DND-41 (cell line): ENCODE results near the gene CDC25B.

Experiments
- EZH2 ChIP-seq: IDR thresholded peaks from 3 replicates; pipeline ENCODE4 v1.6.1; 2012; ENCODE audit warnings: borderline replicate concordance, low read depth, mild to moderate bottlenecking, moderate library complexity, low read length, inconsistent platforms; ENCODE audit not compliant: severe bottlenecking
- TF ChIP-seq, protein P1 (sequence below): IDR thresholded peaks from 2 replicates; pipeline ENCODE4 v1.5.1; 2012; ENCODE audit warnings: borderline replicate concordance, low read length, moderate library complexity, mild to moderate bottlenecking; ENCODE audit not compliant: poor library complexity, severe bottlenecking; ENCODE audit errors: extremely low read depth

DNA sequence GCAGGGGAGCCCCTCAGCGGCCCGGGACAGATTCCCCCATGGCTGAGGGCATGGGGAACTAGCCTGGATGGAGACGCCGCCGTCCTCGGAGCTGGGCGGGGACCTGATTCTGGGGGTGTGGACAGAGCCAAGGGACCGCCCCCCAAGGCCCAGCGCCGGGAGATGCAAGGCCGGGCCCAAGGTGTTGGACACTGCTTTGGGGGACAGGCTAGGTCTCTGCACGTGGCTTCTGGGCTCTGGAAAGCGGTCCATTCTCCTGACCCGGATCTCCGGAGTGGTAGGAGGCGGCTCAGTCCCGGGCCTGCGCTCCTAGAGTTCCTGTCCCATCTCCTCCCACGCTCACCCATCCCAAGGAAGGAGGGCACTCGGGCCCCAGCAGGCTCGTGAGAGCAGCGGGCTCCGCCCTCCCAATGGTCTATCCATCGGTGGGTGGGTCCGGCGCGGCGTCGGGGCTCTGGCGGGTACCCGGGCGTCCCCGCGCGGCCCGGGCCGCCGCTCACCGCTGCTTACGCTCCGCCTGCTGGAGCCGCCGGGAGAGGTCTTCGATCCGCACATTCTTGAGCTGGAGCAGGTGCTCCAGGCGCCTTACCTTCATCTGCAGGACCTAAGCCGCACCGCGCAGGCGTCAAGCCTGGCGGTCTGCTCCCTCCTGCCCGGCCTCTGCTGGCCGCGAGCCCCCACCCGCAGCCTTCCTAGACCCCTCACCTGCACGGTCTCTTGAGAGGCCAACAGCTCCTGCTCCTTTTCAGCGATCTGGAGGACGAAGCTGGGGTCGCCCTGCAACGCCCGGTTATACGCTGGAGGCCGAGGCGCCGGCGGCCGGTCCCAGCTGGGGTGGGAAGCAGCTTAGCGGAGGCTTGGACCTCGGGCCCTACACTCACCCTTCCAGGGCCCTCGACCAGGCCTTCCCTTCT lies 18.1 kb upstream of the CDC25B start:
- TF ChIP-seq, protein P1, sequence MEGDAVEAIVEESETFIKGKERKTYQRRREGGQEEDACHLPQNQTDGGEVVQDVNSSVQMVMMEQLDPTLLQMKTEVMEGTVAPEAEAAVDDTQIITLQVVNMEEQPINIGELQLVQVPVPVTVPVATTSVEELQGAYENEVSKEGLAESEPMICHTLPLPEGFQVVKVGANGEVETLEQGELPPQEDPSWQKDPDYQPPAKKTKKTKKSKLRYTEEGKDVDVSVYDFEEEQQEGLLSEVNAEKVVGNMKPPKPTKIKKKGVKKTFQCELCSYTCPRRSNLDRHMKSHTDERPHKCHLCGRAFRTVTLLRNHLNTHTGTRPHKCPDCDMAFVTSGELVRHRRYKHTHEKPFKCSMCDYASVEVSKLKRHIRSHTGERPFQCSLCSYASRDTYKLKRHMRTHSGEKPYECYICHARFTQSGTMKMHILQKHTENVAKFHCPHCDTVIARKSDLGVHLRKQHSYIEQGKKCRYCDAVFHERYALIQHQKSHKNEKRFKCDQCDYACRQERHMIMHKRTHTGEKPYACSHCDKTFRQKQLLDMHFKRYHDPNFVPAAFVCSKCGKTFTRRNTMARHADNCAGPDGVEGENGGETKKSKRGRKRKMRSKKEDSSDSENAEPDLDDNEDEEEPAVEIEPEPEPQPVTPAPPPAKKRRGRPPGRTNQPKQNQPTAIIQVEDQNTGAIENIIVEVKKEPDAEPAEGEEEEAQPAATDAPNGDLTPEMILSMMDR = no peak
- TF ChIP-seq EZH2 = no peak
